OCI-LY1 (cell line): ENCODE data around the gene CEP85L.

ENCODE experiments used
- H2AFZ ChIP-seq: fragments of 200-600 bp; sonication (generic), shearing (Covaris generic); 2 replicates; pipeline ENCODE4 v1.6.0; 2014; ENCODE audit warnings: antibody characterized with exemption, mild to moderate bottlenecking, low read length
- H3F3A ChIP-seq: fragments of 200-600 bp; sonication (generic), shearing (Covaris generic); 2 replicates; pipeline ENCODE4 v1.6.0; 2014; ENCODE audit warnings: mild to moderate bottlenecking, antibody characterized with exemption, low read length, moderate library complexity; ENCODE audit not compliant: insufficient read depth
- H3K27ac ChIP-seq: fragments of 200-600 bp; sonication (generic); 2 replicates; pipeline ENCODE4 v1.5.1; 2014; ENCODE audit warnings: low read length, mixed run types, mild to moderate bottlenecking, low read depth; ENCODE audit not compliant: poor library complexity, severe bottlenecking
- H3K27me3 ChIP-seq: fragments of 200-600 bp; sonication (generic); 2 replicates; pipeline ENCODE4 v1.6.0; 2014; ENCODE audit warnings: antibody characterized with exemption, mild to moderate bottlenecking, low read length, moderate library complexity; ENCODE audit not compliant: insufficient read depth
- H3K36me3 ChIP-seq: fragments of 200-600 bp; sonication (generic); 2 replicates; pipeline ENCODE4 v1.6.1; 2014; ENCODE audit warnings: mild to moderate bottlenecking, antibody characterized with exemption, low read length, moderate library complexity, mixed read lengths; ENCODE audit not compliant: insufficient read depth
- H3K4me1 ChIP-seq: fragments of 200-600 bp; sonication (generic); 2 replicates; pipeline ENCODE4 v1.5.1; 2014; ENCODE audit warnings: mild to moderate bottlenecking, low read length, moderate library complexity; ENCODE audit not compliant: insufficient read depth, severe bottlenecking
- H3K4me2 ChIP-seq: fragments of 200-600 bp; sonication (generic), shearing (Covaris generic); 2 replicates; pipeline ENCODE4 v1.6.1; 2014; ENCODE audit warnings: low read length
- H3K4me3 ChIP-seq: fragments of 200-600 bp; sonication (generic); 2 replicates; pipeline ENCODE4 v1.5.1; 2014; ENCODE audit warnings: low read length, low read depth, mild to moderate bottlenecking, mixed read lengths; ENCODE audit not compliant: poor library complexity, severe bottlenecking
- H3K79me2 ChIP-seq: fragments of 200-600 bp; shearing (Covaris generic); 2 replicates; pipeline ENCODE4 v1.6.1; 2016; ENCODE audit warnings: mixed run types, low read length, mixed read lengths; ENCODE audit not compliant: insufficient read depth
- H3K9ac ChIP-seq: fragments of 200-600 bp; sonication (generic), shearing (Covaris generic); 2 replicates; pipeline ENCODE4 v1.6.1; 2014; ENCODE audit warnings: mild to moderate bottlenecking, low read length, mixed read lengths
- H3K9me2 ChIP-seq: fragments of 200-600 bp; sonication (generic), shearing (Covaris generic); 2 replicates; pipeline ENCODE4 v1.6.1; 2014; ENCODE audit warnings: low read depth, mild to moderate bottlenecking, low read length, mixed read lengths
- H3K9me3 ChIP-seq: fragments of 200-600 bp; shearing (Covaris generic); 2 replicates; pipeline ENCODE4 v1.6.1; 2014; ENCODE audit warnings: low read length, mixed read lengths
- H4K20me1 ChIP-seq: fragments of 200-600 bp; sonication (generic), shearing (Covaris generic); 2 replicates; pipeline ENCODE4 v1.6.0; 2016; ENCODE audit warnings: mild to moderate bottlenecking, low read length; ENCODE audit not compliant: insufficient read depth
- EZH2 ChIP-seq: fragments of 200-600 bp; sonication (generic), shearing (Covaris generic); IDR thresholded peaks from 2 replicates; pipeline ENCODE4 v1.8.0; 2017; ENCODE audit warnings: borderline replicate concordance, mixed run types, mild to moderate bottlenecking, antibody characterized with exemption, low read length, moderate library complexity, mixed read lengths
- TF ChIP-seq, protein P1 (sequence below): fragments of 200-600 bp; sonication (generic), shearing (Covaris generic); IDR thresholded peaks from 2 replicates; pipeline ENCODE4 v1.5.1; 2017; ENCODE audit warnings: mild to moderate bottlenecking, antibody characterized with exemption, low read length, moderate library complexity, mixed read lengths

Gene CEP85L

DNA sequence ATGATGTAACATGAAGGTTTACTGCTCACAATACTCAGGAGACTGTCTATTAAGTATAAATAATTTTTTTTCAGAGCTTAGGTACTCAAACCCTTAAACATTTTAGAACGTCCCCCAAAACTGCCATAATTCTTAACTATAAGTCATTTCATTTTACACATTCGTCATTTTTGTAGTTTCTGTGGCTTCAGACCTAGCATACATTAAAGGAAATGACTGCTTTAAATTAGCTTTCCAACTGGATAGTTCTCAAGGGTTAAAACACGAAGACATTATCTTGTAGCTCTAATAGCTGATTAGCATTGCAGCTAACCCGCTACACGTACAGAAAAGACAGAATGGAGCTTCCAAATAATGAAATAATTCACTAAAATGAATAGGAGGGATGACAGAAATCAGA, 128.2 kb downstream of the CEP85L start:
- Histone ChIP-seq H4K20me1 (no peaks in the 10 kb centered on the region), H3K27me3 (no peaks in the 10 kb centered on the region), H3K27ac (no peak overlapping the region), H3K36me3 (no peaks in the 10 kb centered on the region), H3K4me3 (no peak overlapping the region), H3K4me1 (no peaks in the 10 kb centered on the region), H3K9me2 (no peaks in the 10 kb centered on the region), H3K4me2 (no peak overlapping the region), H3F3A (no peaks in the 10 kb centered on the region), H2AFZ (no peak overlapping the region), H3K79me2 (no peaks in the 10 kb centered on the region), H3K9ac (no peak overlapping the region), H3K9me3 (no peaks in the 10 kb centered on the region)
- no peak for TF ChIP-seq EZH2
- TF ChIP-seq, protein P1, sequence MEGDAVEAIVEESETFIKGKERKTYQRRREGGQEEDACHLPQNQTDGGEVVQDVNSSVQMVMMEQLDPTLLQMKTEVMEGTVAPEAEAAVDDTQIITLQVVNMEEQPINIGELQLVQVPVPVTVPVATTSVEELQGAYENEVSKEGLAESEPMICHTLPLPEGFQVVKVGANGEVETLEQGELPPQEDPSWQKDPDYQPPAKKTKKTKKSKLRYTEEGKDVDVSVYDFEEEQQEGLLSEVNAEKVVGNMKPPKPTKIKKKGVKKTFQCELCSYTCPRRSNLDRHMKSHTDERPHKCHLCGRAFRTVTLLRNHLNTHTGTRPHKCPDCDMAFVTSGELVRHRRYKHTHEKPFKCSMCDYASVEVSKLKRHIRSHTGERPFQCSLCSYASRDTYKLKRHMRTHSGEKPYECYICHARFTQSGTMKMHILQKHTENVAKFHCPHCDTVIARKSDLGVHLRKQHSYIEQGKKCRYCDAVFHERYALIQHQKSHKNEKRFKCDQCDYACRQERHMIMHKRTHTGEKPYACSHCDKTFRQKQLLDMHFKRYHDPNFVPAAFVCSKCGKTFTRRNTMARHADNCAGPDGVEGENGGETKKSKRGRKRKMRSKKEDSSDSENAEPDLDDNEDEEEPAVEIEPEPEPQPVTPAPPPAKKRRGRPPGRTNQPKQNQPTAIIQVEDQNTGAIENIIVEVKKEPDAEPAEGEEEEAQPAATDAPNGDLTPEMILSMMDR: no peak

DNA sequence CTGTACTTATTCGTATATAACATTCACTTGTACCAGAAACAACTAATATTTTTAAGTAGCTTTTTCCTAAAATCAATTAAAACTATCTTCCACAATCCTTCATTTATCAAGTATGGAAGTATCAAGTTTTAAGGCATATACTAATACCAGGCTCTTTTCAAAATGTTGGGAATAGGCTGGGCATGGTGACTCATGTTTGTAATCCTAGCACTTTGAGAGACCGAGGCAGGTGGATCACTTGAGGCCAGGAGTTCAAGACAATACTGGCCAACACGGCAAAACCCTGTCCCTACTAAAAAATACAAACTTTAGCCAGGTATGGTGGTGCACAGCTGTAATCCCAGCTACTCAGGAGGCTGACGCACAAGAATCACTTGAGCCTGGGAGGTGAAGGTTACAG, 129.0 kb downstream of the CEP85L start:
- Histone ChIP-seq H3K27ac (no peak overlapping the region), H3K9ac (no peak overlapping the region), H3K79me2 (no peaks in the 10 kb centered on the region), H3K9me2 (no peaks in the 10 kb centered on the region), H2AFZ (no peak overlapping the region), H4K20me1 (no peaks in the 10 kb centered on the region), H3K4me1 (no peaks in the 10 kb centered on the region), H3K27me3 (no peaks in the 10 kb centered on the region), H3K36me3 (no peaks in the 10 kb centered on the region), H3K4me3 (no peak overlapping the region), H3F3A (no peaks in the 10 kb centered on the region), H3K4me2 (no peak overlapping the region), H3K9me3 (no peaks in the 10 kb centered on the region)
- no peak for TF ChIP-seq EZH2
- TF ChIP-seq, protein P1: no peak

DNA sequence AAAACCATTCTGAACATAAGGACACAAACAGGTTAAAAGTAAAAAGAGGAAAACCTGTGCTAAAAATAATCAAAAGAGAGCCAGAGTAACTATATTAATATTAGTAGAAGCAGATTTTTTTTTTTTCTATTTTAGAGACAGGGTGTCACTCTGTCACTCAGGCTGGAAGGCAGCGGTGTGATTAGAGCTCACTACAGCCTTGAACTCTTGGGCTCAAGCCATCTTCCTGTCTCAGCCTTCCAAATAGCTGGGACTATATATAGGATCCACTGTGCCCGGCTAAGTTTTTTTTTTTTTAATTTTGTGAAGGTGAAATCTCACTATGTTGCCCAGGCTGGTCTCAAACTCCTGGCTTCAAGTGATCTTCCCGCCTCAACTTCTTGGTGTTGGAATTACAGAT, 136.7 kb downstream of the CEP85L start:
- Histone ChIP-seq H4K20me1 (no peaks in the 10 kb centered on the region), H2AFZ (no peak overlapping the region), H3K9ac (no peak overlapping the region), H3K36me3 (no peaks in the 10 kb centered on the region), H3K4me2 (no peak overlapping the region), H3F3A (no peaks in the 10 kb centered on the region), H3K4me3 (no peak overlapping the region), H3K79me2 (no peaks in the 10 kb centered on the region), H3K27ac (no peak overlapping the region), H3K9me2 (no peaks in the 10 kb centered on the region), H3K9me3 (no peaks in the 10 kb centered on the region), H3K27me3 (no peaks in the 10 kb centered on the region), H3K4me1 (no peaks in the 10 kb centered on the region)
- TF ChIP-seq, protein P1: no peak
- TF ChIP-seq EZH2: no peak
